Measurements from ENCODE around the gene NPB. TPM values are rescaled to one million over a fixed set of nuclear protein-coding genes. Genes with fewer than 3 reads are reported as not detected.

Gene NPB
- total RNA-seq, 4 donors from 2014 or later: 0.12 to 0.16 TPM; not detected in 2

DNA sequence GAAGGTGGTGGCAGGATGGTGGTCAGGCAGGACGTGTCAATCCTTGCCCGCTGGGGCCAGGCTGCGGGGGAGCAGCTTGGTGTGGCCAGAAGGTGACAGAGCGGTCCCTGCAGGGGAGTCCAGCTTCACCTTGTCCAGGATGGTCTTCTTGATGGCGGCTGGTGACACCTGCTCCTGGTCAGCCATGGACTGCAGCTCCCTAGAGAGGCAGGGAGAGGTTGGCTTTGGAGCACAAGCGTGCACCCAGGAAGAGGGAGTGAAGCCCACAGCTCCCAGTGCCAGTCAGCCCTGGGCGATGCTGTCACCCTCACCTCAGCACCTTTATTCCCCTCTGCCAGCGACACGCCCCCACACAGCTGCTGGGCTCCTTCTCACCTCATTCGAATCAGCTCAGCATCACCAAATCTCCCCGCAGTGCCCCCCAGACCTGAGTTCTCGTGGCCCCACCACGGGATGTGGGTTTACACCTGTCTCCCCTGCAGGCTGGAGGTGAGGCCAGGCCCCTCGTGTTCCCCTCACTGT is 31.2 kb downstream of the NPB start:
- Histone ChIP-seq H3K4me1 (peaks cover 0 to 28% (median 16%) of the 10 kb centered on the region in 3 donors), H3K9me3 (no peaks in the 10 kb centered on the region), H3K27me3 (peaks cover 25% of the 10 kb centered on the region), H3K4me3 (no peak overlapping the region), H3K27ac (no peak overlapping the region), H3K36me3 (no peaks in the 10 kb centered on the region)
- TF ChIP-seq, protein P1, sequence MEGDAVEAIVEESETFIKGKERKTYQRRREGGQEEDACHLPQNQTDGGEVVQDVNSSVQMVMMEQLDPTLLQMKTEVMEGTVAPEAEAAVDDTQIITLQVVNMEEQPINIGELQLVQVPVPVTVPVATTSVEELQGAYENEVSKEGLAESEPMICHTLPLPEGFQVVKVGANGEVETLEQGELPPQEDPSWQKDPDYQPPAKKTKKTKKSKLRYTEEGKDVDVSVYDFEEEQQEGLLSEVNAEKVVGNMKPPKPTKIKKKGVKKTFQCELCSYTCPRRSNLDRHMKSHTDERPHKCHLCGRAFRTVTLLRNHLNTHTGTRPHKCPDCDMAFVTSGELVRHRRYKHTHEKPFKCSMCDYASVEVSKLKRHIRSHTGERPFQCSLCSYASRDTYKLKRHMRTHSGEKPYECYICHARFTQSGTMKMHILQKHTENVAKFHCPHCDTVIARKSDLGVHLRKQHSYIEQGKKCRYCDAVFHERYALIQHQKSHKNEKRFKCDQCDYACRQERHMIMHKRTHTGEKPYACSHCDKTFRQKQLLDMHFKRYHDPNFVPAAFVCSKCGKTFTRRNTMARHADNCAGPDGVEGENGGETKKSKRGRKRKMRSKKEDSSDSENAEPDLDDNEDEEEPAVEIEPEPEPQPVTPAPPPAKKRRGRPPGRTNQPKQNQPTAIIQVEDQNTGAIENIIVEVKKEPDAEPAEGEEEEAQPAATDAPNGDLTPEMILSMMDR (IDR thresholded peaks at IDR 0.05): no peak
- no peak for TF ChIP-seq POLR2A (IDR thresholded peaks at IDR 0.05)
- no peak for TF ChIP-seq POLR2AphosphoS5 (IDR thresholded peaks at IDR 0.05)
- no peak for TF ChIP-seq EP300 (IDR thresholded peaks at IDR 0.05)
- 83% methylated on average over 6 of the region's 14 CpGs; no CpG with 5 or more reads in 1 of the 2 donors for WGBS, 2 donors (ENCODE audit: low coverage in 1 of 2)
- ATAC-seq: no peak

DNA sequence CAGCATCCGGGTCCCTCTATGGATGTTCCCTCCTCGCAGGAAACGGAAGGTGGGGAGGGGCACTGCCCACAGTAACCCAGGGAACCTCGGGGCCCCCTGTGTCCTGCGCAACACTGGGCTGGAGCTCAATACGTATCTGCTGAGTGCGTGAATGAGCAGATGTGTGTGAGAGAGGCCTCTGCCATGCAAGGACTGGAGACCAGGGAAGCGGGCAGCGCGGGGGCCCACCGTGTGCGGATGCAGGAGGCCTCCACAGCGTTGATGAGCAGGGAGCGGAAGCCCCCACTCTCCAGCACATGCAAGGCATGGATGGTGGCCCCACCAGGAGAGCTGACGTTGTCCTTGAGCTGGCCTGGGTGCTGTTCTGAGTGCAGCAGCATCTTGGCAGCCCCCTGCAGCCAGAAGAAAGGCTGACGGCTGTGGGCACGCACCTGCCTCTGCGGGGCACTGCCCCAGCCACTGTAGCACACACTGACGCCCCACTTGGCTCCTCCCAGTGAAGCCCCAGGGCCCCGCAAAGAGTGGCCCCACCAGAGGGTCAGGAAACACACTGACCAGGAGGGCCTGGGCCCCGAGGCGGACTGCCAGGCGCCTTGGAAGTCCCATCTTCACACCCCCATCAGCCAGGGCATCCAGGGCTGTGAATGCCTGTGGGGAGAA is 32.2 kb downstream of the NPB start:
- no peak overlapping the region for H3K27ac ChIP-seq
- peaks cover 15% of the 10 kb centered on the region for H3K27me3 ChIP-seq
- TF ChIP-seq EP300 (IDR thresholded peaks at IDR 0.05): no peak
- TF ChIP-seq POLR2A (IDR thresholded peaks at IDR 0.05): no peak
- no peak for TF ChIP-seq POLR2AphosphoS5 (IDR thresholded peaks at IDR 0.05)
- TF ChIP-seq, protein P1 (IDR thresholded peaks at IDR 0.05): no peak
- H3K4me1 ChIP-seq: peaks cover 0 to 19% (median 10%) of the 10 kb centered on the region in 3 donors
- 60% methylated on average over 2 of the region's 23 CpGs; no CpG with 5 or more reads in 1 of the 2 donors for WGBS, 2 donors (ENCODE audit: low coverage in 1 of 2)
- H3K36me3 ChIP-seq: no peaks in the 10 kb centered on the region
- no peaks in the 10 kb centered on the region for H3K9me3 ChIP-seq
- ATAC-seq: no peak
- H3K4me3 ChIP-seq: no peak overlapping the region

DNA sequence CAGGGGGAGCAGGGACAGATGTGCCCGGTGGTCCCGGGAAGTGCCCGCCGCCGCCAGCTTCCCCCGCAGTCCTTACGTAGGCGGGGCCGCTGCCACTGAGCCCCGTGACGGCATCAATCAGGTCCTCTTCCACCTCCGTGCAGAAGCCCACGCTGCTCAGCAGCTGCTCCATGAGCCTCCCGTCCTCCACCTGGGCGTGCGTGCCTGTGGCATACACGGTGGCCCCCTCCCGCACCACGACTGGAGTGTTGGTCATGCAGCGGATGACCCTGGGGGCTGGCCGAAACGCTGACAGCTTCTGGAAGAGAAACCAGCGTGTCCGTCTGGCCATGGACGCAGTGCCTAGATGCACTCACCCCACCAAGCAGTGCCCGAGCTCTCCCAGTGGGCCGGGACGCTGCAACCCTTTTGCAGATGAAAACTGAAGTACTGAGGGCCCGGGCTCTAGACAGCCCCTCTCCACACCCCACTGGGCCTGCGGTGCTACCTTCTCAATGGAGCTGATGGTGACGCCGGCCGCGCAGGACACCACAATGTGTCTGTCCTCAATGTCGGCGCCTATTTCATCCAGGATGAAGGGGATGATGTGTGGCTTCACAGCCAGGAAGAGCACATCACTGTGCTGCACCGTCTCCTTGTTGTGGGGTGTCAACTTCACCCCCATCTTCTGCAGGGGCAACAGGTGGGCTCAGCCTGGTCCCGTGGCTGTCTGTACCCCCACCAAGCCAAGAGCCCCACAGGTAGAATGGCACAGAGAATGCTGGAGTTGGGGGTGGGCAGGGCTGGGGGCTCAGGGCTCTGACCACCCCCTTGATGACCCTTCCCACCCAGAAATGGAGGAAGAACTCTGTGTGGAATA is 33.0 kb downstream of the NPB start:
- peaks cover 0 to 27% (median 10%) of the 10 kb centered on the region in 3 donors for H3K4me1 ChIP-seq
- no peak overlapping the region for H3K4me3 ChIP-seq
- H3K27ac ChIP-seq: no peak overlapping the region
- no peaks in the 10 kb centered on the region for H3K9me3 ChIP-seq
- H3K36me3 ChIP-seq: no peaks in the 10 kb centered on the region
- ATAC-seq: no peak
- no peak for TF ChIP-seq EP300 (IDR thresholded peaks at IDR 0.05)
- WGBS, 2 donors (ENCODE audit: low coverage in 1 of 2): 90% methylated on average over 4 of the region's 38 CpGs; no CpG with 5 or more reads in 1 of the 2 donors
- H3K27me3 ChIP-seq: peaks cover 18% of the 10 kb centered on the region

DNA sequence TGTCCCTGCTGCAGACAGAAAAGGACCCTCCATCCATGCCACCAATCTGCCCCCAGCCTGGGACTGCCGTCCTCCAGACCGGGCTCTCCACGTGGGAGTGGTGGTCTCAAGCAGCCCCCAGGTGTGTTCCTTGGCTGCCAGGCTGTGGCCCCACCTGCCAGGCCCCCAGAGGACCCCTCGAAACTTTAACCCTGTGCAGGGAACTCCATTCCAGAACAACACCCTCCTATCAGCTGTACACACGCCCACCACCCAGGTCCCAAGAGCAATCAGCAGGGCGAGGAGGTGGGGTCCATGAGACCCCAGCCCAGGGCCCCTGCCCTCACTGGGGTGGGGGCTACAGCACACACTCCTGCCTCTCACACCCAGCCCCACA is 33.7 kb downstream of the NPB start:
- no CpG with 5 or more reads among the region's 6 CpGs for WGBS, 2 donors (ENCODE audit: low coverage in 1 of 2)
- no peaks in the 10 kb centered on the region for H3K9me3 ChIP-seq
- TF ChIP-seq POLR2AphosphoS5 (IDR thresholded peaks at IDR 0.05) (no peak), POLR2A (IDR thresholded peaks at IDR 0.05) (no peak), EP300 (IDR thresholded peaks at IDR 0.05) (no peak)
- TF ChIP-seq, protein P1 (IDR thresholded peaks at IDR 0.05): no peak
- H3K27me3 ChIP-seq: peaks cover 24% of the 10 kb centered on the region
- ATAC-seq: no peak
- H3K4me3 ChIP-seq: no peak overlapping the region
- H3K27ac ChIP-seq: no peak overlapping the region
- H3K4me1 ChIP-seq: peaks cover 0 to 33% (median 10%) of the 10 kb centered on the region in 3 donors
- no peaks in the 10 kb centered on the region for H3K36me3 ChIP-seq

DNA sequence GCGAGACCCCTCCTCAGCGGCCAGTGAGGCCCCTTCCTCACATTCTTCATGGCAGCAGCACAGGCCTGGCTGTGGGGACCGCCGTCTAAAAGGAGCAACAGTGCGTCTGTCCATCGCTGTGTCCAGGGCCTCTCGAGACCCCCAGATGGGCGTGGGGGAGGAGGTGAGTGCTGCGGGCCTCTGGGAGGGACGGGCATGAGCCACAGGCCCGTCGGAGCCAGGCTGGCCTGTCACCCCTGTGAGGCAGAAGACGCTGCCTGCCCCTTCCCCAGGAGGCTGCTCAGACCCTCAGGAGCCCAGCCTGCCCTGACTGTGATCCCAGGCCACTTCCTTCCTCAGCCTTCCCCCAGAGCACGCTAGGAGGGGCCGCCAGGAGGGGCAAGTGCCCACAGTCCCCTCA is 37.2 kb downstream of the NPB start:
- no CpG with 5 or more reads among the region's 15 CpGs for WGBS, 2 donors (ENCODE audit: low coverage in 1 of 2)
- no peaks in the 10 kb centered on the region for H3K36me3 ChIP-seq
- no peak overlapping the region for H3K4me3 ChIP-seq
- TF ChIP-seq EP300 (IDR thresholded peaks at IDR 0.05): no peak
- TF ChIP-seq, protein P1 (IDR thresholded peaks at IDR 0.05): no peak
- TF ChIP-seq POLR2A (IDR thresholded peaks at IDR 0.05): no peak
- no peak for TF ChIP-seq POLR2AphosphoS5 (IDR thresholded peaks at IDR 0.05)
- peaks cover 0 to 40% (median 10%) of the 10 kb centered on the region in 3 donors for H3K4me1 ChIP-seq
- peaks cover 50% of the 10 kb centered on the region for H3K27me3 ChIP-seq
- H3K9me3 ChIP-seq: no peaks in the 10 kb centered on the region
- no peak for ATAC-seq
- no peak overlapping the region for H3K27ac ChIP-seq
